GM18507 (cell line): Measurements from ENCODE around the gene SLC2A4.
A peak's percentile ranks its signal among the peaks of the same experiment; 100 is the strongest.
"Not testable (repeated sequence)": the region's sequence is repeated elsewhere in the genome, so short reads cannot be mapped to it uniquely, and the experiment has no call there.

Source experiments
- DNase-seq: peaks from one replicate; pipeline ENCODE4 v3.0.0; 2011; ENCODE audit warnings: low read depth; ENCODE audit not compliant: insufficient read length; ENCODE audit errors: extremely low spot score
- FAIRE-seq: peaks from 2 replicates; lab custom pipeline; 2011; peaks lifted over from hg19 to GRCh38; lab: Jason Lieb, UNC

The SLC2A4 gene

DNA sequence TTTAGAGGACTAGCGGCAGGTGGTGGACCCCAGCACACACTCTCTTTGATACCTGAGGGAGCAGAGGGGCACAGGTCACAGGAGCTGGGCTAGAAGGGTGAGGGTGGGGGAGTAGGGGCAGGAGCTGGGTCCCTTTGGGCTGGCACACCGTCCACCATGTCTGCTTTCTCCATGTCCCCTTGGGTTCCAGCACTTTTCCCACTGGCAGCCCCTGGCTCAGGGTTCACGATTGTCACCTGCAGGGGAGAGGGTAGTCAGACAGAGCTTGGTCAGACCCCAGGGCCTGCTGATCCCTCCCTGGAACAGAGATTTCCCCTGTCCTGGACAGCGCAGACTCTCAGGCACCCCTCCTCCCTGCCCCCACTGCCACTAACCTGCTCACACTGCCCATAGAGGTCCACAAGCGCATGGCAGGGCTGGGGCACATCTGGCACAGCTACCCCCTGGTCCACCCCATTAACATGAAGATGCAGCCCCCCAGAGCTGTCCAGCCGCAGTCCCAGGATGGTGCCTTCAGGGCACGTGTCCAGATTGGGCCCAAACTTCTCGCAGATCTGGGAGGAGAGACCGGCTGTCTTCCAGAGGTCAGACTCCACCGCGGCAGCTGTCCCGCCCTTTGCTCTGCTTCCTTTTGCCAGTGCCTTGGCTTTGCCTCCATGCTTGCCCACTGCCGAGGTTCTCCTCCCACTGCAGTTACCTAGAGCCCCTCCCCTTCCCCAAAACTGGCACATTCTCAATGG is 36.8 kb downstream of the SLC2A4 start:
- FAIRE-seq: no peak
- no peak for DNase-seq

DNA sequence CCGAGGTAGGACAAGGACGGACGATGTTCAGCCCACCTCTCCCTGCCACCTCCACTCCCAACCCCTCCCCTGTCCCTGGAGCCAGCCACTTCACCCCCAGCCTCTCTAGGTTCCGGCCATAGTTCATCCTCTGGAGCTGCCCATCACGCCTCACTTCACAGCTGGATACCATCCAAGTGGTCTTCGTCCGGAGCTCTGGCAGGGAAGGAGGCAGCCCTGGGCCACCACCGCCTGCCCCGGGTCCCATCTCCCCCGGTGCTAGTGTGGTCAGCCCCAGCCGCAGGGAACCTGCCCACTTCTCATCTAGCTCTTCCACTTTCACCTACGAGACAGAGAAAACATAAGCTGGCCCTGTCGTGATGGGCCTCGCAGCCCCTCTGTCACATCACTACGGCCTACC is 39.9 kb downstream of the SLC2A4 start:
- DNase-seq (no peak), FAIRE-seq (no peak)

DNA sequence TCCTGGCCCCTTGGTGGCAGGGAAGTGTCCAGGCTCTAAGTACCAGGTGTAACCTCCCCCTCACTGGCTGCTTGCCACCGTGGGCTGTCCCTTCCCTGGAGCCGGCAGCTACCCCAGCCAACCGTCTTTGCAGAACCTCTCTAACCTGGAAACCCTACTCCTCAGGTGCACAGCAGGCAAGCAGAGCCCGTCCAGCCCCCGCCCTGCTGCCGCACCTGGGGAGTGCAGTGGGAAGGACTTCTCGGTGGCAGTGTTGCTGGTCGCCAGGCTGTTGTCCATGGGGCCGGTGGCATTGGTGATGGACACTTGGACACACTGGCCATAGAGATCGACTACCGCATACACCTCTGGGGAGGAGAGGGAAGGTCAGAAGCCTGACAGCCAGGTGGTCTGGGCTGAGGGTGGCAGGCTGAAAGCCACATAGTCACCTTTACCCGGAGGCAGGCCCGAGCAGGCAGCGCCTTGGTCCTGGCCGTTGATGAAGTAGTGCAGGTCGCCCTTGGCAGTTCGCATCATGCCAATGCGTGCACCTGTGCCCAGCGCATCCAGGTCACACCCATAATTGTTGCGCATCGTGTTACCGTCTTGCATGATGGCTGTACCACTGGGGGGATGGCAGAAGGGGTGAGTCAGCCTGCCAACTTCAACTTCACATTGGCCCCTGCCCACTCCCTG is 41.1 kb downstream of the SLC2A4 start:
- no peak for DNase-seq
- no peak for FAIRE-seq

DNA sequence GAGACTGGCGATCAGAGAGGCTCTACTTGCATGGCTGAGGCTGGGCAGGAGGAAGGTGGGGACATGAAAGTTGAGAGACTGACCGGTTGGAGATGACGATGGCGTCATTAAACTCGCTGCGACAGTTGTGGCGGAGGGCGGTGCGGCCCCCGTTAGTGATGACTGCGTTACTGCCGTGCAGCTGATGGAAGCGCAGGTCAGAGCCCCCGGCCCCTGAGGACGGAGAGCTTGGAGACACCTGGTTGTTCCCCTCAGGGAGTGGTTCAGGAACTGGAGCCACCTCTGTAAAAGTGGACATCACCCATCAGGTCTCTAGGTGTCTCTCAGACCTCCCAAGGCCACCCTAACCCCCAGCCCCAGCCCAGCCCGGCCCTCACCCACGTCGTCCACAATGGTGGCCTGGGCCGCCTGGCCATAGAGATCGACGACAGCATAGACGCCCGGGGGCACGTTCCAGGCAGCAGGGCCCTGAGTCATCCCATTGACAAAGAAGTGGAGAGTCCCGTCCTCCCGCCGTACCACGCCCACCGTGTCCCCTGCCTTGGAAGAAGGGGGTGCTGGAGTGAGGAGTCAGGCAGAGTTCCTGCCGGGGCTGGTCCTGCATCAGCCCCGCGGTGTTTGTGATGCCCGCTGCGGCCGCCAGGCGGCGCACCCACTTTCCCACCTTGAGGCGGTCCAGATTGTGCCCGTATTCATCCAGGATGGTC is 42.4 kb downstream of the SLC2A4 start:
- FAIRE-seq (peak; percentile 66), DNase-seq (no peak)

DNA sequence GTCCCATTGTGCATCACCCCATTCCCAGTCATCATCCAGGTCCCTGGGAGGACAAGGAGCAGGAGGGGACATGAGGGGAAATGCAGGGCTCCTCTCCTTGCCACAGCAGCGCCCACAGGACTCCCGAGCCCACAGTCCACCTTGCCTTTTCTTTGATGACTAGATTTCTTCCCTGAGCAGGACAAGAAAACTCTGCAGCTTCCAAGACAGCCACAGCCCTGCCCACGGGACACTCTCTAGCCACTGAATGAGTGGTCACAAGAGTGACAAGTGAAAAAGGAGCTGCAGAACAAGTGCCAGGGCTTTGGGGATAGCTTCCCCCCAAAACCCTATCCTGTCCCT is 42.9 kb downstream of the SLC2A4 start:
- DNase-seq (no peak), FAIRE-seq (no peak)

DNA sequence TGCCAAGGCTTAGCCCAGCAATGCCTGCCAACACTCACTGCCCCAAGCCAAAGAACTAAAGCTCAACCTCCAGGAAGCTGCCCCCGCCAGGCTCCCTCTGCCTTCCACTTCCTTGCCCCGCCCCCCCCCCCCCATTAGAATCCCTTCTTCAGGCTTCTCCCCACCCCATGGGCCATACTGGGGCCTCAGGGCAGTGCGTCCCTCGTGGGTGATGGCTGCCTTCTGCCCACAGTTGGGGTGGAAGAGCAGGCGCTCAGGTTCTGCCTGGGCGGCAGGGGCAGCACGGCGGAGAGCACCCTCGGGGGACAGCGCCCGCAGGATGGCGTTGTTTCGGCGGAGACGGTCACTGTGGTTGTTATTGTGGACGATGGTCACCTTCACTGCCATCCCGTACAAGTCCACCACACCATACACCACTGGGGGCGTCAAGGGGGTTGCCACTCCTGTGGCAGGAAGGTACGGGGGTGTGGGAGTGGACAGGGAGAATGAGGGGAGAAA is 43.6 kb downstream of the SLC2A4 start:
- no peak for DNase-seq
- FAIRE-seq: no peak

DNA sequence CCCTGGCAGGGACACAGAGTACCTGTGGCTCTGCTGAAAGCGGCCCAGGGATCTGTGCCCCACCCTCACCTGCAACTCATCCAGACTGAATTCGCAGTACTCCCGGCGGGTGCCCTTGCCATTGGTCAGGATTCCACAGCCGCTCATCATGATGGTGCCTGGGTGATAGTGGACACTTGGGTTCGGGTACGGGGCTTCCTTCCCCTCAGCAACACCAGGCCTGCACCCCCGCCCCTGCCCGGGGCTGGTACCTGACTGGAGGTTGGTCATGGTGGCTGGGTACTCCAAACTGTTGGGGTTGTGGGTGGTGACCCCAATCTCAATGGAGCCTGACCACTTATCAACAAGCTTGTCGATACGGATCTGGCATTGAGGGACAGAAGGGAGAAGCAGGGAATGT is 44.7 kb downstream of the SLC2A4 start:
- no peak for FAIRE-seq
- no peak for DNase-seq

DNA sequence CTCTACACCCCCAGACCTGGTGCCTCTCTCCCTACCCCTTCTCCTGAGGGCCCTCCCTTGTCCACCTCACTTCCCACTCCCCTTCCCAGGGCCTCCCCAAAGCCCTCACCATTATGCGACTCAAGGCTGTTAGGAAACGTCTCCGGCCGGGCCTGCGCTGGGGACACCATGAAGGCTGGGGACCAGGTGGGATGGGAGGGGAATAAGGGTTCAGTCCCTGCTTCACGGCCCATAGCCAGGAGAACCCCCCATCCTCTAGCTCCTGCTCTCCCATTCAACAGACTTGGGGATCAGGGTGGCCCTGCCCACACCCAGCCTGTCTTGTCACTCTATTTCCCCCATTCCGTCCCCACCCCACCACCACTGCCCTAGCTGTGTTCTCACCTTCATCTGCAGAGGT is 45.5 kb downstream of the SLC2A4 start:
- no peak for FAIRE-seq
- DNase-seq: no peak

DNA sequence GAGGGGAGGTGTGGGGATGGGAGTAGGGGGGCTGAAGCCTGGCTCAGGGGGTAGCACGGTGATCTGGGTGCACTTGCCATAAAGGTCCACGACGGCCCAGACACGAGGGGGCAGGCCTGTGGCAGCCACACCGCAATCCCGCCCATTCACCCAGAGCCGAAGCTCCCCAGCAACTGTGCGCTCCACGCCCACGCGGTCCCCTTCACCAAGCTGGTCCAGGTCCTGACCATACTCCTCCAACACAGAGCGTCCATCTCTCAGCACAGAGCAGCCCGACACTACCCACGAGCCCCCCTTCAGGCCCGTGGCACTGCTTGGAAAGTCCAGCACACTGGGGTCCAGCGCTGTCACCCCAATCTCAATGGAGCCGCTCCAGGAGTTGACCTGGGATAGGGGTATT is 46.0 kb downstream of the SLC2A4 start:
- no peak for FAIRE-seq
- no peak for DNase-seq

DNA sequence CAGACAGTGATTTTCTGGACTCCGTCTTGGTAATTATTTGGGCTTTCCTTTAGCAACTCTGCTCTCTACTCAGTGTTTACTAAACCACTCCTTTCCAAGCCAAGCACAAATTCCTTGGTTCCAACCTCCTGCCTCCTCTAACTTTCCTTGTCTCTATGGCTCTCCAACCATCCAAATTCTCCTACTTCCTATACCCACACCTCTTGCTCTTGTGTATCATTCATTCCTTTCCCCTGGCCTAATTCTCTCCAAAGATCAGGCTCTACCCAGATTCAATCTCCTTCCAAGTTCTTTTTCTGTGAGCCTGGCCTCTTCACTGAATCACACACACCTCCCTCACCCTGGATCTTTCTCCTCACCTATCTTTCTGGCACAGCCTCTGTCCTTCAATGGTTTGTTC is 46.5 kb downstream of the SLC2A4 start:
- FAIRE-seq (no peak), DNase-seq (no peak)

DNA sequence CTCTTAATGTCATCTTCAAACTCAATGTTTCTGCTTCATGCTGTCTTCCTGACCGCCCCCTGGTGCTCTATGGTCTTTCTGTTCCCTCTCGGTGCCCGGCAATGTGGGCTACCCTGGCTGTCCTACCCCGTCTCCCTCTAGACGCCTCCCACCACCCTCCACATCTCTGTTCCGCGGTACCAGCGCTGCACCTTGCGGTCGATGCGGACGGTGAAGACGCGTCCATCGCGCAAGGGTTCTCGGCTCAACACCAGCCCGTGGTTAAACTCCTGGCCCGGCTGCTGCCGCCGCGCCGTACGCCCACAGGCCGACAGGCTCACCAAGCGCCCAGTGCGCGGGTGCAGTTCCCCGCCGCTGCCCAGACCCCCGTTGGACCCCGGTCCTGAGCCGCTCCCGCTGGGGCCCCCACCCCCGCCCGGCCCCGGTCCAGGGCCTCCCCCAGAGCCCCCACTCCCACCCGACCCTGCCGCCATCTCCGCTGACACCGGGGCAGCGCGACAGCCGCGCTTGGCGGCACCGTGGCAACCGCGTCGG is 47.4 kb downstream of the SLC2A4 start, which contains the start of gene NEURL4:
Gene NEURL4 (minus strand): TSS at position 496 of the 534 bp plus-strand sequence. CDS start 23 bp downstream, at position 473.
- peak; percentile 67 for FAIRE-seq
- DNase-seq: no peak

DNA sequence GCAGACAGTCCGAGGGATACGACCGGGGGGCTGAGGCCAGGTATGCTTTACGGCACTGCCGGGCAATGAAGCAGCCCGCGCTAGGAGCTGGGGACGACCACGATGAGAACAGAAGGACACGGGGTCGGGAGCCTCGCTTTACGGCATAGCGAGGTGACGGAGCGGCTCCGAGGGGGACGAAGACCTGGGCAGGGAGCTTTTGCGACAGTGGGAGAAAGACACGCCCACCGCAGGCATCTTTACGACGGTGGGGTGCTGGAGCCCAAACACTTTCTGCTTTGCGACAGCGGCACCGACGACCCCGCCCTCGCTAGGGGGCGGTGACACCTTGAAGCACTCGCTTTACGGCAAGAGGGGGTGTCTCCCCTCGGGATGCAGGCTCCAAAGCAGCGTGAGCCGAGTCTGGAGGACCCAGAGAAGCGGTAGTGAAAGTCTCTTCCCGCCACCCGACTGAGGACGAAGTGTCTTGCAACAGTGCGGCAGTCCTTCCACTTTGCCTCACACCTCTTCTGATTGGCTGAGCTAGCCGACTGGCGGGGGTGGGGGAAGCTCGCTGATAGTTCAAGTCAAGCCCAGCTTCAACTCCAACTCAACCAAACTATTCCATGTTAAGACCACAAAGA is 48.0 kb downstream of the SLC2A4 start:
- DNase-seq (peak; percentile 96), FAIRE-seq (peak; percentile 100)

DNA sequence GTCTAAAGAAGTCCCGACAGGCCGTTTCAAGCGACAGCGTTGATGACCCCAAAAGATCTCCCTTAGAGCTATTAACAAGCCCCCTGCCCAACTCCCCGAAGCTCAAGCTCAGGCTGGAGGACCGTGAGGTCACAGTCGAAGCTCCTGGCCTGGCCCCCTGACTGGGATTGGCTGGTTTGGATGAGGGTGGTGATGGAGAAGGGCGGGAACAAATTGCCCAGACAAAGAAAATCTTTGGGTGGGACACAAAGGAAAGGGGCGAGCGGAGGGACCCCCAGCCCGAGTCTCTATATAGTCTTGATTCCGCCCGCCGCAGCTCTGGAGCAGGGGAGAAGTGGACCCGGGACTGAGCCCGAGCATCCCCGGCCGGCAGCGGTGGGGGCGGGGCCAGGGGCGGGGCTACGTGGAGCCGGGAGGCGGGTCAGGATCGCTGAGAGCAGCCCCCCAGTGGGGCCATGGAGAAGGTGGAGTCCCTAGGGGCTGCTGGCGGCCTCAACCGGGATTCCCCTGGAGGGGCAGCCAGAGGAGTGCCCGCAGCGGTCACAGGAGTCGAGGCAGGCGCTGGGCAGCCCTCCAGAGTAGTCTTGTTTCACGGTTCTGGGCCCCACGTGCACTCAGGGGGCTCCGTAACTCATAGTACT is 48.6 kb downstream of the SLC2A4 start:
- FAIRE-seq: no peak

DNA sequence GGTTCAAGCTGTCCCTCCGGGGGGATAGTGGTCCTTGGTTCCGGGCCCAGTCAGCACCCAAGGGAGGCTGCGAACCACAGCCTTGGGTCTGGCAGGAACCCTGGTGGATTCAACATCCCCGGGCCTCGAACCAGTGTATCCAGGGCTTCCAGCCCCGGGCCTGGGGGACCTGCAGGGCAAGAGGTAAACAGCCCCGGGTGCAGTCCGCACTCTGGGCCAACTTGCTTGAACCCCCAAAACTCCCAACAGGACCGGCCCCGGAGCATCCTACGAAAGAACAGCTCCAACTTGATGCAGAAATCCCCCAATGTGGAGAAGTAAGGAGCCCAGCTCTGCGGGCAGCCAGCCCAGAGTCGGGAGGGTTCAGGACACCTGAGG is 49.1 kb downstream of the SLC2A4 start:
- FAIRE-seq (no peak), DNase-seq (no peak)

More for the DNA sequence above, 48.6 kb downstream of the SLC2A4 start:
- DNase-seq: no peak

DNA sequence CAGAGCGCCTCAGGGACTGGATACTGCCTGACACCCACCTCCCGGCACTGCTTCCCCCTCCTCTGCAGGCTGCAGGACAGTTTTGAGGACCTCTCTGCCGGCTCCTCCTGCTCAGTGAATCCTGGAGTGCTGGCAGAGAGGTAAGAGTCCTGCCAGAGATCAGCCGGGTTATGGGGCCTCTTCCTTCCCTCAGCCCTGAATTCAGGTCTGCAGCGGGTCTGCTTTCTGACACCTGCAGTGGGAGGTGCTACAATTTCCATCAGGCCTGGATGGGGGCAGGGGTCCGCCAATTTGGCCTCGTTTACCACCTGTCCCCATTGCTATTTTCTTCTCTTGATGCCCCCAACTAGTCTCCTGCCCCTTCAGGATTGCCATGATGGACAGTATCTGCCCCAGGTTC is 50.6 kb downstream of the SLC2A4 start:
- no peak for FAIRE-seq

DNA sequence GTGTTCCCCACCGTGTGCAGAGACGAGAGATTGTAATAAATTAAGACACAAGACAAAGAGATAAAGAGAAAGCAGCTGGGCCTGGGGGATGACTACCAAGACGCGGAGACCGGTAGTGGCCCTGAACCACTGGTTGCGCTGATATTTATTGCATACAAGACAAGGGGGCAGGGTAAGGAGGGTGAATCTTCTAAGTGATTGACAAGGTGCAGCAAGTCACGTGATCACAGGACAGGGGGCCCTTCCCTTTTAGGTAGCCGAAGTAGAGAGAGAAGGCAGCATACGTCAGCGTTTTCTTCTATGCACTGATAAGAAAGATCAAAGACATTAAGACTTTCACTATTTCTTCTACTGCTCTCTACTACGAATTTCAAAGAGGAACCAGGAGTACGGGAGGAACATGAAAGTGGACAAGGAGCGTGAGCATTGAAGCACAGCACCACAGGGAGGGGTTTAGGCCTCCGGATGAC is 51.1 kb downstream of the SLC2A4 start:
- not testable (repeated sequence) for DNase-seq
- peak; percentile 62 for FAIRE-seq

More for the DNA sequence above, 50.6 kb downstream of the SLC2A4 start:
- DNase-seq: no peak

DNA sequence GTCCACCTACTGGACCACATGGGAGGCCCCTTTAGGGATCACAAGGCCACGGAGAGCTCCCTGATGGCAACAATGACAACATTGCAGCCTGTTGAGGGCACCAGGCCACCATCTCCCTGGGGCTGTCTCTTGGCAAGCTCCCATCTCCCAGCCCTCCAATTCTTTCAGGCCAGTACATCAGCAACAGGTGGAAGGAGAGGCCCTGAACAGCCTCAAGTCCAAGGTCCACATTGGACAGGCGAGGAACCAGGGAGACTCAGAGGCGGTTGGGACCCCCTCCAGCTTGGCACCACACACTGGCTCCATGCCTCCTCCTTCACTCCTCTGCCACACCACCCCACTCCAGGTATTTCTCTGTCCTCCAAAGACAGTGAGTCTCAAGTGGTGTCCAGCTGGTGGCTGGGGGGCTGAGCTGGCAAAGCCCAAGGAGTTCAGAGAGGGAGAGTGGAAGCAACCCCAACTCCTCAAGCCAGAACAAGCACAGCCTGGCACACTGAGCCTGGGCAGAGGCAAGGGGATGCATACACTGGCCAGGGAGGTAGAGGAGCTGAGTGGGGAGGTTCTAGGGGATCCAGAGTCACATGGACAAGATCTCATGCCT is 53.5 kb downstream of the SLC2A4 start:
- FAIRE-seq: no peak
- no peak for DNase-seq

DNA sequence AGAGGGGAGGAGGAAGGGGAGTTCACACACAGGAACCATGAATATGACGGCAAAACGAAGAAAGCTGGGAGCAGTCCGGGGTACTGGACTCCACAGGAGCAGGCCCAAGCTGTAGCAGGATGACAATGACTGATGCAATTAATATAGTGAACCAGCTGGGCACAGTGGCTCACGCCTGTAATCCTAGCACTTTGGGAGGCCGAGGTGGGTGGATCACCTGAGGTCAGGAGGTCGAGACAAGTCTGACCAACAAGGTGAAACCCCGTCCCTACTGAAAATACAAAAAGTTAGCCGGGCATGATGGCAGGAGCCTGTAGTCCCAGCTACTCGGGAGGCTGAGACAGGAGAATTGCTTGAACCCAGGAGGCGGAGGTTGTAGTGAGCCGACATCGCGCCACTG is 54.2 kb downstream of the SLC2A4 start:
- not testable (repeated sequence) for FAIRE-seq, DNase-seq
